ENCODE measurements around the gene RFC3. TPM values are rescaled to one million over a fixed set of nuclear protein-coding genes. Genes with fewer than 3 reads are reported as not detected.
"Not testable (repeated sequence)": the region's sequence is repeated elsewhere in the genome, so short reads cannot be mapped to it uniquely, and the experiment has no call there.

Gene RFC3
- total RNA-seq, 1 experiment from 2014 or later = 44.3 TPM

DNA sequence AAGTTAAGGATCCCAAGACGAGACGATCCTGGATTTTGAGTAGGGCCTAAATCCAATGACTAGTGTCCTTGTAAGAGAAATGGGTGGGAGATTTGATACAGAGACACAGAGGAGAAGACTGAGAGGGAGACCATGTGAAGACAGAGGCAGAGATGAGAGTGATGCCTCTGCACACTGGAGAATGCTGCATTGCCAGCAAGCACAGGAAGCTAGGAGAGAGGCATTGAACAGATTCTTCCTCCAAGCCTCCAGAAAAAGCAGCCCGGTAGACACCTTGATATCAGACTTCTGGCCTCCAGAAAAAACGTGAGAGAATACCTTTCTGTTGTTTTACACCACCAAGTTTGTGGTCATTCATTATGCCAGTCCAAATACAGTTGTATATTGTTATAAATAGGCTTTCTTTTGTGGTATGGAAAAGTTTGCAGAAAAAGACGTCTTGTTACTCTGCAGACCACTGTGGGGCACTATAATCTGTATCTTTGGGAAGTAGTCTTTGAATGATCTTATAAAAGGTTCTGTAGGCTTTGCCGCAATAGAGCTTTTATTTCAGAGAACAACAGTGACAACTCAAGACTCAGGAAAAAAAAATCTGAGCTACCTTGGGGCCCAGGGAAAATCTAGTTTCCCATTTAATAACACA is 17.9 kb upstream of the RFC3 start:
- in situ Hi-C loops (cut with HindIII; ENCODE audit: low pct_unique_long_range_greater_than_20kb, low sequenced_read_pairs) = no loop called here
- DNase-seq (ENCODE audit: low read depth, low spot score) = peak; percentile 77

DNA sequence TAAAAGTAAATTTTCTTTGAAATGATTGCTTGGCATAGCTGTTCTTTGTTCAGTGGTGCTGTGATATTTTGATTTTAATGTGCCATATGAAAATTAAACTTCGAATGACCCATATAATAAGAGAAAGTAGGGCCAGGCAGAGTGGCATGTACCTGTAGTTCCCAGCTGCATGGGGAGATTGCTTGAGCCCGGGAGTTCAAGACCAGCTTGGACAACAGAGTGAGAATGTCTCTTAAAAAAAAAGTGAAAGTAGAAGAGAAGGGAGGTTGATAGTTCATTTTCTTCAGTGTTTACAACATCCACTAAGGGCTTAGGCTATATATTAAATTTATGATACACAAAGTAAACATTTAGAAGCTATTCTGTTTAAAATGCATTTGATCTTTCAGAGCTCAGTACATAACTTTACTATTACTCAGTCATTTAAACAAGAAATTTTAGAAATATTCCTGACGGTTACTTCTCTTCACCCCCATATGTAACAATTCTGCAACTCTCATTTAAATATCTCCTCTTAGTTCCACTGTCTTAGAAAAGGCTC is 17.2 kb upstream of the RFC3 start:
- DNase-seq (ENCODE audit: low read depth, low spot score) = no peak
- in situ Hi-C loops (cut with HindIII; ENCODE audit: low pct_unique_long_range_greater_than_20kb, low sequenced_read_pairs) = no loop called here

DNA sequence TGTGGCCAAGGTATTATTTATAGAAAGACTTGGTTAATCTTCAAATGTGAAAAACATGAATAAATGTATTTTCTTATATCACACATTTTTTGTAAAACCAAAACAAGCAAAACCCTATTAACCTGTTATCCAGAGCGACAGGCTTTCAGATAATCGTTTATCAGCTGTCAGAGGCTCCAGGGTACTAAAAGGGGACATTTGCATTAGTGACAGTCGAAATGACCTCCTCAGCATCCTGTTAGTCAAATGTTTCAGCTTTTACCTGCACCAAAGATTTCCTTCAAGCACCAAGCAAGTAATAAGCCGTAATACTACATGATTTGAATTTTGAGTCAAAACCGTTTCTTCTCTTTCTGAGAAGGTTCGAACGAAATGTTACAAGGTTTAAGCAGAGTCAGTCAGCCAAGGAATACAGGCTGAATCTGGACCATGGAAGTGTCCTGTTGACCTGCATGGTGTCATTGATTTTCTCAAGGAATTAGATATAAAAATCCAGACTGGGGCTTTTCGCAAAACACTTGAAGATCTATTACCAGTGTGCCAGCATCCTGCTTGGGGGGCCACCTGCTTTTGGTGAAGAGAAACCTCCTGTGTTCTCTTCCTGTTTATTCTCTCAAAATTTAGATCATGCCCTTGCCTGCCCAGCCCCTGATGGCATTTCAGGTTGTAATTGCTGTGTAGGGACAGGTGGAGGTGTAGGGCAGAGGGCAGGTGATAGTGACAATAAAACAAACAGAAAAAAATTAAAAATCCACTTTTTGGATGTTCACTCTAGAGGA is 11.3 kb upstream of the RFC3 start:
- no peak for DNase-seq (ENCODE audit: low read depth, low spot score)
- in situ Hi-C loops (cut with HindIII; ENCODE audit: low pct_unique_long_range_greater_than_20kb, low sequenced_read_pairs) = no loop called here

DNA sequence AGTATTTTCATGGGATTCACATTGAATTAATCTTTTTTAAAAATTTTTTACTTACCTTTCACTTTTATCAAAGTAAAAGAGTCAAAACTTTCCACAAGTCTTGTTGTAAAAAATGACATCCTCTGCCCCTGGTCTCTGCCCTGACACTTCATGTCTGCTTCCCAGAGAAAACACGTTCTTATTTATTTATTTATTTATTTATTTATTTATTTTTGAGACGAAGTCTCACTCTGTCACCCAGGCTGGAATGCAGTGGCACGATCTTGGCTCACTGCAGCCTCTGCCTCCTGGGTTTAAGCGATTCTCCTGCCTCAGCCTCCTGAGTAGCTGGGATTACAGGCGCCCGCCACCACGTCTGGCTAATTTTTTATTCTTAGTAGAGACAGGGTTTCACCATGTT is 5.1 kb upstream of the RFC3 start:
- DNase-seq (ENCODE audit: low read depth, low spot score); in situ Hi-C loops (cut with HindIII; ENCODE audit: low pct_unique_long_range_greater_than_20kb, low sequenced_read_pairs): not testable (repeated sequence)

DNA sequence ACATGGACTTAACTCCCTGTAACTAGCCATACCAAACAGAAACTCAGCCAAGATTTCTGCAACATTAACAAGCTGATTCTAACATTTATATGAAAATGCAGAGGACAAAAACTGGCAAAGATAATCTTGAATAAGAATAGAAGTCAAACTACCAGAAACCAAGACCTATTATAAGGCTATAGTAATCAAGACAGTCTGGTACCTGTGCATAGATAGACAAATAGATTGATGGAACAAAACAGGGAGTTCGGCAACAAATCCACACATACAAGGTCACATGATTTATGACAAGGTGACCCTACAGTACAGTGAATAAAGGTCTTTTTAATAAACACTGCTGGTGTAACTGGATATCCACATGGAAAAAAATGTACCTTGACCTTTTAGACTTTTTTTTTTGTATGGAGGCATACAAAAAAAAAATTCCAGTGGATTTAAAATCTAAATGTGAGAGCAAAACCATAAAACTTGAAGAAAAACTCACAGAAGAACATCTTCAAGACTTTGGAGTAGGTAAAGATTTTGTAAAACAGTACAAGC is 2.9 kb upstream of the RFC3 start:
- in situ Hi-C loops (cut with HindIII; ENCODE audit: low pct_unique_long_range_greater_than_20kb, low sequenced_read_pairs) = no loop called here

DNA sequence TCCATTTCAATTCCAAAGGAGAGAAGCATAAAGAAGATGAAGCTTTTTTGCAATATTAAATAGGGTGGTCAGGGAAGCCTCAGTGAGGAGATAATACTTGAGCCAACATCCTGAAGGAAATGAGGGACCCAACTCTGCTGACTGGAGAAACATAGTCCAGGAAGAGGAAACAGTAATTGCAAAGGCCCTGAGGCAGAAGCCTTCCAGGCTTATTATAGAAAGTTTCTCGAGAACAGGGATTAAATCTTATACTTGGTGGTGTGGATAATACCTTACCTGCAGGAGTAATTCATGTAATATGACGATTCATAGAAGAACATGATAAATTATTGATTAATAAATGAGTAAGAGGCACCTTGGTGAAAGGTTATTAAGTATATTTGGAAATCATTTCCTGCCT is 1.0 kb upstream of the RFC3 start:
- in situ Hi-C loops (cut with HindIII; ENCODE audit: low pct_unique_long_range_greater_than_20kb, low sequenced_read_pairs) = no loop called here
- DNase-seq (ENCODE audit: low read depth, low spot score) = no peak

More for the DNA sequence above, 2.9 kb upstream of the RFC3 start:
- DNase-seq (ENCODE audit: low read depth, low spot score) = peak; percentile 59

DNA sequence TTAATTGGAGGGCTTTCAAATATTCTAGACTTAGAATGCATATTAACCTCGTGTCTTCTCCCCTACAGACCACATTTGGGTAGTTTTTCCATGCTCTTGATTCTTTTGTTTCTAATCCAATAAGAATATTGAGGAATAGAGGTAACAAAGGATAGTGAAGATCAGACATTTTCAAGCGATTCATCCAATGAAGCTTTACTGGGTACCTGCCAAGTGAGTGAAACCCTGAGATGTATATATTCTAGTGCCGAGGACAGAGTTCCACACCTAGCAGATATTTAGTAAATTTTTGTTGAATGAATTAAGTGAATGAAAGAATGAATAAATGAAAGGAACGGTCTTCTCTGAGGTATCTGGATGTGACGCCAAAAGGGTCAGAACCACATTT is 442 bp upstream of the RFC3 start:
- no peak for DNase-seq (ENCODE audit: low read depth, low spot score)
- in situ Hi-C loops (cut with HindIII; ENCODE audit: low pct_unique_long_range_greater_than_20kb, low sequenced_read_pairs) = no loop called here

DNA sequence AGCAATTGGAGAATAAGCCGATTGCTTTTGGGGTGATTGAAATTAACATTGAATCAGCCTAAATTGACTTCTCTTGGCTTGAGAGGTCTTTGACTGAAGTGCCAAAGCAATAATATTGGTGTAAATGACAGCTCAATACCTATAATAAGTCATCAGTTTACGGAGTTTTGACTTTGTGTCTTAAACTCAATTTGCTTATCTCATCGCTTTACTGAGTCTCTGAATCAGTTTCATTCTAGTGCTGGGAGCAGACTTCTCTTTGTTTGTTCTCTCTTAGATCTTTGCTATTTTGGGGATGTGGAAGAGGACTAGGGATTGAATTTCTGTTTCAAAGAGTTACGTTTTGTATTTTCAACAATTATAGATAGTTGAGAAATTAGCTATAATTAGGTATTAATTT is 7.1 kb downstream of the RFC3 start:
- no peak for DNase-seq (ENCODE audit: low read depth, low spot score)
- in situ Hi-C loops (cut with HindIII; ENCODE audit: low pct_unique_long_range_greater_than_20kb, low sequenced_read_pairs) = no loop called here

DNA sequence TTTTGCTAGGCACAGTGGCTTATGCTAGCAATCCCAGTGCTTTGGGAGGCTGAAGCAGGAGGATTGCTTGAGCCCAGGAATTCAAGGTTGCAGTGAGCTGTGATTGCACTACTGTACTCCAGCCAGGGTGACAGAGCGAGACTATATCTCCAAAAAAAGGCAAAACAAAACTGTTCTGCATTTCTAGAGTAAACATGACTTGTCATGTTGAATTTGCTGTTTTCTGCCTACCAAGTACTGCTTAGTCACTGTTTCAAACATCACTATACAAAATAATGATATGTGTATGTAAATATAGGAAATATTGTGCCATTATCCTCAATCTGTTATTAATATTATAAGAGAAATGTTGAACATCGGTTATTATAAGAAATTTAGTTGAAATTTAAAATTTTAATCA is 9.2 kb downstream of the RFC3 start:
- in situ Hi-C loops (cut with HindIII; ENCODE audit: low pct_unique_long_range_greater_than_20kb, low sequenced_read_pairs) = no loop called here
- no peak for DNase-seq (ENCODE audit: low read depth, low spot score)

DNA sequence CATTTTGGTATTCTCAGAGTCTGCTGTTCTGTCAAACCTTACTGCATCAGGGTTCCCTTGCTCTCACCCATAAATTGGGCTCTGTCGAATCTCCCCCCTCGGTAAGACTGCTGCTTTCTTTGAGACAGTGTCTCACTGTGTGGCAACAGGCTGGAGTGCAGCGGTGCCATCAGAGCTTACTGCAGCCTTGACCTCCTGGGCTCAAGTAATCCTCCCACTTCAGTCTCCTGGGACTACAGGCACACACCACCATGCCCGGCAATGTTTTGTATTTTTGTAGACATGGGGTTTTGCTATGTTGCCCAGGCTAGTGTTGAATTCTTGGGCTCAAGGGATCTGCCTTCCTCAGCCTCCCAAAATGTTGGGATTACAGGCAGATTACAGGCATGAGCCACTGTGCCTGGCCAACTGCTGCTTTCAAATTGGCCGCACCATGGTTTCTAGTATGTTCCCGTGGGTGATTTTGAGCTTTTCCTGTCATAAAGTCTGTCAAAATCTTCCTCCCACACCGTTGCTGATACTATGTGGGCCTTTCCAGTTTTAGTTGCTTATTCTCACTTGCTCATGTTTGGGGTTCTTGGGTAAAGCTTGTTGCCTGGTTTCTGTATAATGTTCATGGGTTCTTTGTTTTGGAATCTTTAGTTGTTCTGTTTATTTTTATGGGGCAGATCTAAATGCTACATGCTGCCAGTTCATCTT is 10.6 kb downstream of the RFC3 start:
- in situ Hi-C loops (cut with HindIII; ENCODE audit: low pct_unique_long_range_greater_than_20kb, low sequenced_read_pairs) = no loop called here
- no peak for DNase-seq (ENCODE audit: low read depth, low spot score)

DNA sequence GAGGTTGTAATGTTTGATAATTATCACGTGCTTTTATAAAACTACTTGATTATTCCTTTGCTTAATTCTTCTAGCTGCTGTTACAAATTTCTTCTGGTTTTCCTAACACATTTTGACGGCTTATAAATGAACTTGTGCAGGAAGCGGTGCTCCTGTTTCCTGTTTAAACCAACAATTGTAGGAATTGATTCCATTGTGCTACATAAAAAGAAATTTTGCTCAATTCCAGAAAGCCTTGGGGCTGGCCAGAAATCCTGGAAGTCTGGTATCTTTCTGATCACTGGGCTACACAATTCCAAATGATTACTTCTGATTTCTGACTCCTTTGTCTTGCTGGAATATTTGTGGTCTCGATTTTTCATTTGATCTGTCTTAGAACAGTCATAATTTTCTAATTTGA is 14.9 kb downstream of the RFC3 start:
- no peak for DNase-seq (ENCODE audit: low read depth, low spot score)
- in situ Hi-C loops (cut with HindIII; ENCODE audit: low pct_unique_long_range_greater_than_20kb, low sequenced_read_pairs) = no loop called here

DNA sequence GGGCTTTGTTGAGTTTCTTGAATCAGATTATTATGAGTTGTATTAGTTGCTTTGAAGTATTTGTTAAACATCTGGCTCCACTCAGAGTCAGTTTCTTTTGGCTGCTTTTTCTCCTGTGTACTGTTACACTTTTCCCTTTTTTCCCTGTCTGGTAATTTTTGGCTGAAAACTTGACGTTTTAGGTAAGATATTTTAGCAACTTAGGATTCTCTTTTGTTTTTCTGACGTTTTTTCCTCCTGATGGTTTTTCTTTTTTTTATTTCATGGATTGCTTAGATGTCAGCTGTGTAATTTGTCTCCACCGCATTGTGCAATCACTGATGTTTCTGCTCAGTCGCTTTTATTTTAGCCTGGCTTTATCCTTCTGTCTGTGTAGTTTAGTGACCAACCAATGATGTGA is 20.7 kb downstream of the RFC3 start:
- in situ Hi-C loops (cut with HindIII; ENCODE audit: low pct_unique_long_range_greater_than_20kb, low sequenced_read_pairs) = no loop called here
- no peak for DNase-seq (ENCODE audit: low read depth, low spot score)

DNA sequence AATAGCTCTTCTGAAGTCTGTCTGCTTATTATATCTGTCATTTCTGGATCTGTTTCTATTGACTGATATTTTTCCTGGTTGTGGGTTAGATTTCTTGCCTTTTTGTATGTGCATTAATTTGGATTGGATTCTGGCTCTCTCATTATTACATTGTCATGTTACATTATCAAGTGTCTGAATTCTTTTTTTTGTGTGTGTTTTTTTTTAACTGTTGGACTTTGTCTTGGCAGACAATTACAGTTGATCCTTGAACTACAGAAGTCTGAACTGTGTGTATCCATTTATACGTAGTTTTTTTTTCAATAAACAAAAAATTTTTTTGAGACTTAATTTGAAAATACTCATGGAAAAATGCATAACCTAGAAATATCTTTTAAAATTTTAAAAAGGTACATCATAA is 22.5 kb downstream of the RFC3 start:
- no peak for DNase-seq (ENCODE audit: low read depth, low spot score)
- in situ Hi-C loops (cut with HindIII; ENCODE audit: low pct_unique_long_range_greater_than_20kb, low sequenced_read_pairs) = no loop called here

DNA sequence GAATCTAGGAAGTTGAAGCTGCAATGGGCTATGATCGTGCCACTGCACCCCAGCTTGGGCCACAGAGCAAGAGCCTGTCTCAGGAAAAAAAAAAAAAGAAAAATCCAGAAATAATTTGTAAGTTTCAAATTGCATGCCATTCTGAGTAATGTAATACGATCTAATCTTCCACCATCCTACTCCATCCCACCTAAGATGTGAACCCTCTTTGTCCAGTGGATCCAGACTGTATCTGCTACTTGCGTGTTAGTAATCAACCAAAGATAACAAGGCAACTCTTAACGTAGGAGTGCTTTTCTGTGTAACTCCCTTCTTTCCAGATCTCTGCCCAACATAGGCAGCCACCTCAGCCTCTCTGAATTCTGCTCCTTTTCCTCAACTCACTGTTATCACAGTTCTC is 24.3 kb downstream of the RFC3 start:
- DNase-seq (ENCODE audit: low read depth, low spot score) = no peak
- in situ Hi-C loops (cut with HindIII; ENCODE audit: low pct_unique_long_range_greater_than_20kb, low sequenced_read_pairs) = no loop called here

DNA sequence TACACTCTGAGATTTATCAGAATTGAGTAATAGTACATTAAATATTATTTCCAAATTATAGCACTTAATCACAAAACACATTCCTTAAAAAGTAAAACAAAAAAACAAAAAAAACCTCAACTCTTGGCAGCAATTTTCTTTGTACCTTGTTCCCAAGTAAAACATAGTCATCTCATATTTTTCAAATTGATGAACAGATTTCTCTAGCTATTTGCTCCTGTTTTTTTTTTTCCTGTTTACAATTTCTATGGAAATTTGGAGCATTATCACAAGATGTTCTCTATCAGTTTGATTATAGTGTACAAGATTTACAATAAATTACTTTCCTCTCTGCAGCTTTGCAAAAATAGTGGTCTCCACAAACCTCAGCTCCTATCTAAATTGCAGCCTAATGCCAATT is 25.0 kb downstream of the RFC3 start:
- in situ Hi-C loops (cut with HindIII; ENCODE audit: low pct_unique_long_range_greater_than_20kb, low sequenced_read_pairs) = no loop called here
- no peak for DNase-seq (ENCODE audit: low read depth, low spot score)

DNA sequence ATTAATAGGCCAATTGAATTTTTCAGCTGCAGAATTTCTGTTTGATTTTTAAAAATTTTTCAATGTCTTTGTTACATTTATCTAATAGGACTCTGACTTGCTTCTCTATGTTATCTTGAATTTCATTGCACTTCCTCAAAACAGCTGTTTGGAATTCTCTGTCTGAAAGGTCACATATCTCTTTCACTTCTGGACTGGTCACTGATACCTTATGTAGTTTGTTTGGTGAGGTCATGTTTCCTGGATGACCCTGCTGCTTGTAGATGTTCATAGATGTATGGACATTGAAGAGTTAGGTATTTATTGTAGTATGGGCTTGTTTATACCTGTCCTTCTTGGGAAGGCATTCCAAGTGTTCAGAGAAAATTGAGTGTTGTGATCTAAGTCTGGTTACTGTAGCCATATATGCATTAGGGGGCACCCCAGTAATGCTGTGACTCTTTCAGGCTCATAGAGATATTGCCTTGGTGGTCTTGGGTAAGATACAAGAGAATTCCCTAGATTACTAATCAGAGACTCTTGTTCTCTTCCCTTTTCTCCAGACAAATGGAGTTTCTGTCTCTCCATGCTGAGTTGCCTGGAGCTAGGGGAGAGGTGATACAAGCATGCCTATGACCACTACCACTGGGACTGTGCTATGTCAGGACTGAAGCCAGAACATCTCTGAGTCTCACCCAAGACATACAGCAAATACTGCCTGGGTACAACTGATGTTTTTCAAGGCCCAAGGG is 27.8 kb downstream of the RFC3 start:
- in situ Hi-C loops (cut with HindIII; ENCODE audit: low pct_unique_long_range_greater_than_20kb, low sequenced_read_pairs) = no loop called here
- no peak for DNase-seq (ENCODE audit: low read depth, low spot score)

DNA sequence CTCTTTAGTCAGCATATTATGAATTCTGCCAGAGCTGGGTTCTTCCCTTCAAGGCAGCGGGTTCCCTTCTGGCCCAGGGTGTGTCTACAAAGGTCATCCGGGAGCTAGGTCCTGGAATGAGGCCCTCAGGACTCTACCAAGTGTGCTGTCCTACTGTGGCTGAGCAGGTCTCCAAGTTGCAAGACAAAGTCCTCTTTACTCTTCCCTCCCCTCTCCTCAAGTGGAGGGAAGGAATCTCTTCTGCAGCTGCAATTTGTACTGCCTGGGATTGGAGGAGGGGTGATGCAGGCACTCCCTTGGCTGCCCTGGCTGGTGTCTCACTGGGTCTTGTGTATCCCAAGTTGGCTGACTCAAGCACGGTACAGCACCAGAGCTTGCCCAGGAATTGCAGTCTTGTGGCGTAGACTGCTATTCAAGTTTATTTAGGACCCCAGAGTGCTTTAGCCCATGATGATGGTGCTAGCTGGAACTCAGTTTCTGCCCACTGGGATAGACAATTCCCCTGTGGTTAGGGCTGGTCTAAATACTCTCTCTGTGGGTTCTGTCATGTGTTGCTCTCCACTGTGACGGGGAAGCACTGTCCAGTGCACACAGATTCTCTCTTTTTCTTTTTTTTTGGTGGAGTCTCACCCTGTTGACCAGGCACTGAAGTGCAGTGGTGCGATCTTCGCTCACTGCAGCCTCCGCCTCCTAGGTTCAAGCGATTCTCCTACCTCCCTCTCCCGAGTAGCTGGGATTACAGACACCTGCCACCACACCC is 28.5 kb downstream of the RFC3 start:
- no peak for DNase-seq (ENCODE audit: low read depth, low spot score)
- in situ Hi-C loops (cut with HindIII; ENCODE audit: low pct_unique_long_range_greater_than_20kb, low sequenced_read_pairs) = no loop called here

Data from SK-MEL-5 (cell line).